H1 (cell line): ENCODE results near the gene PM20D1. TPM values are rescaled to one million over a fixed set of nuclear protein-coding genes. Genes with fewer than 3 reads are reported as not detected.
"Not testable (repeated sequence)": the region's sequence is repeated elsewhere in the genome, so short reads cannot be mapped to it uniquely, and the experiment has no call there.

Experiments used
- CTCF ChIA-PET: fragments of 300-600 bp; sonication (Branson Sonifier 250); formaldehyde crosslinking; loops from one replicate; lab custom pipeline; 2021; ENCODE audit not compliant: partially characterized antibody; lab: Charles Lee
- POLR2A ChIA-PET: fragments of 300-600 bp; sonication (Branson Sonifier 250); formaldehyde crosslinking; loops from one replicate; lab custom pipeline; 2021; ENCODE audit warnings: inconsistent platforms; ENCODE audit not compliant: partially characterized antibody; lab: Charles Lee
- DNase-seq, 2 experiments: peaks; one replicate each; pipeline versions ENCODE4 v3.0.0 to v3.0.0-alpha.2; 2010 to 2022; ENCODE audit warnings: low spot score in 2 of 2, low read depth in 1 of 2, mixed read lengths in 1 of 2
- FAIRE-seq: peaks from 2 replicates; lab custom pipeline; 2011; peaks lifted over from hg19 to GRCh38; lab: Jason Lieb, UNC
- H2AFZ ChIP-seq: 2 replicates; pipeline ENCODE4 v1.8.1; 2012; ENCODE audit warnings: low read length, inconsistent platforms
- H2AK5ac ChIP-seq: 2 replicates; pipeline ENCODE4 v1.6.1; 2013; ENCODE audit warnings: low read depth, low read length
- H2BK120ac ChIP-seq: replicated peaks from 2 replicates; pipeline ENCODE3; 2013; ENCODE audit warnings: low read depth, low read length, inconsistent platforms
- H2BK12ac ChIP-seq: 2 replicates; pipeline ENCODE4 v1.6.1; 2013; ENCODE audit warnings: low read depth, low read length
- H2BK15ac ChIP-seq: 2 replicates; pipeline ENCODE4 v1.6.1; 2013; ENCODE audit warnings: low read length
- H2BK20ac ChIP-seq: 2 replicates; pipeline ENCODE4 v1.6.1; 2013; ENCODE audit warnings: low read length
- H2BK5ac ChIP-seq: 2 replicates; pipeline ENCODE4 v1.6.1; 2013; ENCODE audit warnings: low read depth, low read length
- H3K14ac ChIP-seq: 2 replicates; pipeline ENCODE4 v1.6.1; 2013; ENCODE audit warnings: inconsistent platforms; ENCODE audit not compliant: insufficient read length
- H3K18ac ChIP-seq: 2 replicates; pipeline ENCODE4 v1.6.1; 2013; ENCODE audit warnings: low read length; ENCODE audit errors: extremely low read depth
- H3K23ac ChIP-seq: 2 replicates; pipeline ENCODE4 v1.6.1; 2013; ENCODE audit warnings: inconsistent platforms; ENCODE audit not compliant: insufficient read length
- H3K23me2 ChIP-seq: 2 replicates; pipeline ENCODE4 v1.6.1; 2013; ENCODE audit warnings: low read depth, low read length
- H3K27ac ChIP-seq: 2 replicates; pipeline ENCODE4 v1.6.1; 2011; ENCODE audit warnings: low read depth, low read length, inconsistent platforms
- H3K27me3 ChIP-seq, 4 experiments: replicated peaks in 1 of 4; 1 replicate in 1 of 4; 2 replicates in 3 of 4; pipeline versions ENCODE4 v1.6.1 to v1.8.1; 2011 to 2013; ENCODE audit warnings: low read length in 3 of 4, mild to moderate bottlenecking in 3 of 4, inconsistent platforms in 2 of 4, mixed read lengths in 2 of 4, moderate library complexity in 1 of 4; ENCODE audit not compliant: control insufficient read depth in 3 of 4, insufficient read depth in 3 of 4; ENCODE audit errors: extremely low read depth in 1 of 4
- H3K36me3 ChIP-seq, 4 experiments: 2 replicates each; pipeline versions ENCODE4 v1.6.1 to v1.8.1; 2011 to 2013; ENCODE audit warnings: mild to moderate bottlenecking in 4 of 4, low read length in 3 of 4, moderate library complexity in 2 of 4, control low read depth in 1 of 4, inconsistent platforms in 1 of 4; ENCODE audit not compliant: insufficient read depth in 4 of 4, control insufficient read depth in 2 of 4
- H3K4ac ChIP-seq: replicated peaks from 2 replicates; pipeline ENCODE3; 2013; ENCODE audit warnings: low read length, low read depth, mixed read lengths, inconsistent platforms; ENCODE audit not compliant: insufficient read length
- H3K4me1 ChIP-seq, 4 experiments: replicated peaks in 1 of 4; 1 replicate in 1 of 4; 2 replicates in 3 of 4; pipeline versions ENCODE4 v1.6.1 to v1.8.1; 2011 to 2013; ENCODE audit warnings: low read length in 3 of 4, inconsistent platforms in 2 of 4, mixed read lengths in 1 of 4; ENCODE audit not compliant: insufficient read depth in 4 of 4, control insufficient read depth in 3 of 4
- H3K4me2 ChIP-seq, 2 experiments: 2 replicates each; pipeline versions ENCODE4 v1.6.1 to v1.8.1; 2011 to 2013; ENCODE audit warnings: low read depth in 2 of 2, low read length in 2 of 2, control low read depth in 1 of 2, inconsistent platforms in 1 of 2, mild to moderate bottlenecking in 1 of 2; ENCODE audit not compliant: insufficient read depth in 1 of 2
- H3K4me3 ChIP-seq, 4 experiments: fragments of 200-600, 300-600 bp in 1 of 4; sonication (generic), shearing (Covaris generic), sonication (Bioruptor Twin) in 1 of 4; 2 replicates each; pipeline versions ENCODE4 v1.5.1 to v1.8.1; 2011 to 2016; ENCODE audit warnings: low read length in 4 of 4, low read depth in 3 of 4, control low read depth in 2 of 4, inconsistent platforms in 2 of 4, mild to moderate bottlenecking in 2 of 4, mixed read lengths in 1 of 4, moderate library complexity in 1 of 4; ENCODE audit not compliant: insufficient read depth in 2 of 4; ENCODE audit errors: extremely low read depth in 1 of 4
- H3K56ac ChIP-seq: replicated peaks from 2 replicates; pipeline ENCODE3; 2013; ENCODE audit warnings: low read depth, mild to moderate bottlenecking, mixed read lengths, low read length, inconsistent platforms; ENCODE audit not compliant: insufficient read length
- H3K79me1 ChIP-seq: 2 replicates; pipeline ENCODE4 v1.6.1; 2013; ENCODE audit warnings: low read depth, low read length, control low read depth
- H3K79me2 ChIP-seq, 2 experiments: 2 replicates each; pipeline versions ENCODE4 v1.6.1 to v1.8.1; 2012 to 2013; ENCODE audit warnings: low read length in 2 of 2, mild to moderate bottlenecking in 2 of 2, inconsistent platforms in 1 of 2; ENCODE audit not compliant: insufficient read depth in 2 of 2, control insufficient read depth in 1 of 2
- H3K9ac ChIP-seq, 4 experiments: replicated peaks in 1 of 4; 1 replicate in 1 of 4; 2 replicates in 3 of 4; pipeline versions ENCODE4 v1.6.1 to v1.8.1; 2011 to 2013; ENCODE audit warnings: low read depth in 3 of 4, low read length in 3 of 4, control low read depth in 2 of 4, mild to moderate bottlenecking in 2 of 4, moderate library complexity in 2 of 4, inconsistent platforms in 1 of 4; ENCODE audit errors: extremely low read depth in 1 of 4
- H3K9me3 ChIP-seq, 2 experiments: 2 replicates each; pipeline versions ENCODE4 v1.6.1 to v1.8.1; 2012 to 2013; ENCODE audit warnings: mild to moderate bottlenecking in 2 of 2, moderate library complexity in 2 of 2, control low read depth in 1 of 2, inconsistent platforms in 1 of 2, low read depth in 1 of 2, low read length in 1 of 2, mixed read lengths in 1 of 2; ENCODE audit not compliant: insufficient read depth in 2 of 2
- H4K20me1 ChIP-seq, 2 experiments: replicated peaks in 1 of 2; 2 replicates each; pipeline versions ENCODE3 to v1.8.1; 2011 to 2013; ENCODE audit warnings: inconsistent platforms in 2 of 2, low read length in 2 of 2, mild to moderate bottlenecking in 1 of 2; ENCODE audit not compliant: insufficient read depth in 2 of 2, control insufficient read depth in 1 of 2
- H4K5ac ChIP-seq: 2 replicates; pipeline ENCODE4 v1.6.1; 2013; ENCODE audit warnings: low read length, low read depth, mixed read lengths, inconsistent platforms; ENCODE audit not compliant: insufficient read length
- H4K8ac ChIP-seq: 2 replicates; pipeline ENCODE4 v1.8.0; 2013; ENCODE audit warnings: mild to moderate bottlenecking, moderate library complexity, low read length, inconsistent platforms; ENCODE audit not compliant: insufficient read depth; ENCODE audit errors: extremely low read depth
- H4K91ac ChIP-seq: replicated peaks from 2 replicates; pipeline ENCODE3; 2013; ENCODE audit warnings: low read length, mixed read lengths, inconsistent platforms; ENCODE audit not compliant: insufficient read length
- WGBS, 2 experiments: shearing (Covaris generic) in 1 of 2; methylation state at CpG; one replicate each; pipeline versions ENCODE4 v1.1.6 to v1.1.7; 2013 to 2015; ENCODE audit warnings: low lambda C conversion rate in 2 of 2, mixed read lengths in 2 of 2, inconsistent platforms in 1 of 2, low coverage in 1 of 2, missing lambda C conversion rate in 1 of 2; ENCODE audit not compliant: insufficient replicate concordance in 2 of 2, insufficient coverage in 1 of 2, insufficient read length in 1 of 2; ENCODE audit errors: extremely low coverage in 1 of 2, missing lambda C conversion rate in 1 of 2; 5-methylcytosine and 5-hydroxymethylcytosine counted together
- polyA plus RNA-seq, 7 experiments: library from polyadenylated mRNA; depleted of rRNA in 3 of 7; stranded (reverse) in 5 of 7; unstranded in 2 of 7; fragments of >200 nt in 5 of 7; fragments of 200-250 nt in 2 of 7; gene quantifications; 1 replicate in 5 of 7; 2 replicates in 1 of 7; 4 replicates in 1 of 7; pipeline versions ENCODE4 v1.2.1 to v1.2.3, GENCODE V29; 2011 to 2013; ENCODE audit warnings: missing spikeins in 2 of 7, mixed read lengths in 2 of 7
- total RNA-seq: library from RNA; stranded (reverse); fragmentation: NEBNext Ultra II Directional; extraction: Animal tissue kit (Norgen Biotek cat#: 25700); gene quantifications from 2 replicates; pipeline ENCODE4 v1.2.1, GENCODE V29; 2021

PM20D1 gene
- total and polyA plus RNA-seq, 2 of the 8 experiments (the other 6 are each of a cell fraction or from before 2014, with no cell fraction given) = 0.05 TPM; not detected in 1

GRCh38 chr1:205890631-205891030 is 40.7 kb upstream of the PM20D1 start:
- not testable (repeated sequence) for H2BK12ac ChIP-seq, H3K23ac ChIP-seq, H3K27ac ChIP-seq, H3K79me2 ChIP-seq, H3K36me3 ChIP-seq, H3K27me3 ChIP-seq, H3K4me2 ChIP-seq, H4K5ac ChIP-seq, H2BK120ac ChIP-seq, H4K20me1 ChIP-seq, DNase-seq, H2BK5ac ChIP-seq, H3K79me1 ChIP-seq, H3K9ac ChIP-seq, H3K9me3 ChIP-seq, H4K8ac ChIP-seq, H3K4me1 ChIP-seq, H2AK5ac ChIP-seq, H4K91ac ChIP-seq, H2BK15ac ChIP-seq, H3K18ac ChIP-seq, H3K23me2 ChIP-seq, FAIRE-seq, H2BK20ac ChIP-seq, H2AFZ ChIP-seq, H3K14ac ChIP-seq, H3K56ac ChIP-seq, H3K4me3 ChIP-seq, H3K4ac ChIP-seq
- ChIA-PET CTCF (interaction anchor here (0.6 to 3.4 kb wide), 5 partner anchors 17 to 348 kb away, joined by 3 to 15 read pairs (median 5); no protein-coding TSS in a partner anchor), POLR2A (interaction anchor here (0.6 to 1.2 kb wide), 2 partner anchors 36 to 182 kb away, joined by 3 to 4 read pairs; no protein-coding TSS in a partner anchor)
- 79% methylated on average over 3 of the region's 3 CpGs; no CpG with 5 or more reads in 1 of the 2 experiments for WGBS, 2 experiments
